KMS-11 (cell line): ENCODE data around the gene SVIP.

Source experiments
- H2AFZ ChIP-seq: fragments of 200-600 bp; sonication (generic); 2 replicates; pipeline ENCODE4 v1.6.1; 2016; ENCODE audit warnings: antibody characterized with exemption, mixed run types, low read depth
- H3K27ac ChIP-seq: fragments of 200-600 bp; sonication (generic); 2 replicates; pipeline ENCODE4 v1.6.1; 2016; ENCODE audit warnings: mild to moderate bottlenecking, mixed run types
- H3K27me3 ChIP-seq: fragments of 200-600 bp; sonication (generic); 2 replicates; pipeline ENCODE4 v1.6.1; 2017; ENCODE audit warnings: mild to moderate bottlenecking, low read depth, mixed run types, moderate library complexity; ENCODE audit not compliant: insufficient read depth
- H3K36me3 ChIP-seq: fragments of 200-600 bp; sonication (generic); 2 replicates; pipeline ENCODE4 v1.6.1; 2017; ENCODE audit warnings: mild to moderate bottlenecking, mixed run types; ENCODE audit not compliant: insufficient read depth
- H3K4me1 ChIP-seq: fragments of 200-600 bp; sonication (generic); 2 replicates; pipeline ENCODE4 v1.6.1; 2016; ENCODE audit warnings: mild to moderate bottlenecking, low read depth, mixed run types; ENCODE audit not compliant: poor library complexity, severe bottlenecking
- H3K4me2 ChIP-seq: fragments of 200-600 bp; sonication (generic); 2 replicates; pipeline ENCODE4 v1.7.0; 2016; ENCODE audit warnings: mild to moderate bottlenecking, mixed run types
- H3K4me3 ChIP-seq: fragments of 200-600 bp; sonication (generic); IDR thresholded peaks from 2 replicates; pipeline ENCODE4 v1.6.1; 2017; ENCODE audit warnings: low read depth, low read length, mixed read lengths; ENCODE audit not compliant: insufficient read depth
- H3K79me2 ChIP-seq: fragments of 200-600 bp; sonication (generic); 2 replicates; pipeline ENCODE4 v1.6.1; 2016; ENCODE audit warnings: low read depth, mixed run types; ENCODE audit not compliant: insufficient read depth
- H3K9ac ChIP-seq: fragments of 200-600 bp; sonication (generic); 2 replicates; pipeline ENCODE4 v1.6.1; 2016; ENCODE audit warnings: mild to moderate bottlenecking, mixed run types
- H4K20me1 ChIP-seq: fragments of 200-600 bp; sonication (generic); 2 replicates; pipeline ENCODE4 v1.6.1; 2016; ENCODE audit warnings: mild to moderate bottlenecking, mixed run types; ENCODE audit not compliant: insufficient read depth
- TF ChIP-seq, protein P1 (sequence below): fragments of 200-600 bp; sonication (generic); conservative IDR thresholded peaks from 2 replicates; pipeline ENCODE4 v1.6.1; 2017; ENCODE audit warnings: low read depth, mild to moderate bottlenecking, antibody characterized with exemption, low read length, moderate library complexity, mixed read lengths

Gene SVIP, protein sequence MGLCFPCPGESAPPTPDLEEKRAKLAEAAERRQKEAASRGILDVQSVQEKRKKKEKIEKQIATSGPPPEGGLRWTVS

DNA sequence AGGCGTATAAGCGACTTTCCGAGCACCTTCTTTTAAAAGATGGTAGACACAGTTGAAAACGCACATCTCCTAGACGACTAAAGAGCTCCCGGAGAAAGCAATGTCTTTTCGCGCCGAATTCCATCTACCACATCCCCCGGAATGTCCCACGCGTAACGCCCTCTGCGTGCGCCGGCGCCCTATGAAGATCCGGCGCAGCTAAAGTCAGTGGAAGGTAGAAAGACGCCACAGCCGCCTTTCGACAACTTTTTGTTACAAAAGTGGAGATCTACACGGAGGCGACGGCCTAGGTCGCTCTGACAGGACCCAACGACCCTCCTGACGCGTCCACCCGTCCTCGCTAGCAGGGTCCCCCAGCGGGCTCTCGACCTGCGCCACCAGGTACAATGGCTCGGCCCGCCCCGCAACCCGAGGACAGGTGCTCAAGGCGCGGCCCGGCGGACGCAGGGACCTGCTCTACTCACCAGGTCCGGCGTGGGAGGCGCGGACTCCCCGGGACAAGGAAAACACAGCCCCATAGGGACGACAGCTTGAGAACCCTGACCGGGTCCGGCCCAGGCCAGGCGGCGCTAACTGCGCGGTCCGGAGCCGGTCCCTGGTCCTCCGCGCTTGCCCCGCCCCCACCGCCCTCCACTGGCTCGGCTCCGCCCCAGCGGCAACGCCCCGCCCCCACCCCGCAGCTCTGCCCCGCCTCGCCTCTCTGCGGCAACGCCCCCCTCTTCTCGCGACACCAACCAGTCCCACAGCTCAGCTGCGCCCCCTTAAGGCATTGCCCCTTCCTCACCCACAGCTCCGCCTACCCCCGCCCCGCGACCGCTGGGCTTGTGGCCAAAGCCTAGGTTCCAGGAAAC is at the start of gene SVIP:
TSS of gene SVIP (minus strand) at position 571 of the 851 bp plus-strand sequence. CDS start at position 518, 53 bp downstream.
- H2AFZ ChIP-seq: peak within 1 kb of the TSS; percentile 51
- no peak within 1 kb of the TSS for H3K4me3 ChIP-seq
- peak within 1 kb of the TSS; percentile 91 for H3K4me2 ChIP-seq
- peak within 1 kb of the TSS; percentile 72 for H3K27ac ChIP-seq
- TF ChIP-seq, protein P1, sequence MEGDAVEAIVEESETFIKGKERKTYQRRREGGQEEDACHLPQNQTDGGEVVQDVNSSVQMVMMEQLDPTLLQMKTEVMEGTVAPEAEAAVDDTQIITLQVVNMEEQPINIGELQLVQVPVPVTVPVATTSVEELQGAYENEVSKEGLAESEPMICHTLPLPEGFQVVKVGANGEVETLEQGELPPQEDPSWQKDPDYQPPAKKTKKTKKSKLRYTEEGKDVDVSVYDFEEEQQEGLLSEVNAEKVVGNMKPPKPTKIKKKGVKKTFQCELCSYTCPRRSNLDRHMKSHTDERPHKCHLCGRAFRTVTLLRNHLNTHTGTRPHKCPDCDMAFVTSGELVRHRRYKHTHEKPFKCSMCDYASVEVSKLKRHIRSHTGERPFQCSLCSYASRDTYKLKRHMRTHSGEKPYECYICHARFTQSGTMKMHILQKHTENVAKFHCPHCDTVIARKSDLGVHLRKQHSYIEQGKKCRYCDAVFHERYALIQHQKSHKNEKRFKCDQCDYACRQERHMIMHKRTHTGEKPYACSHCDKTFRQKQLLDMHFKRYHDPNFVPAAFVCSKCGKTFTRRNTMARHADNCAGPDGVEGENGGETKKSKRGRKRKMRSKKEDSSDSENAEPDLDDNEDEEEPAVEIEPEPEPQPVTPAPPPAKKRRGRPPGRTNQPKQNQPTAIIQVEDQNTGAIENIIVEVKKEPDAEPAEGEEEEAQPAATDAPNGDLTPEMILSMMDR: peak; percentile 80; the same call in 1 of the 2 replicates
- peaks cover 29% of the 10 kb centered on the region for H3K4me1 ChIP-seq
- H3K36me3 ChIP-seq: no peaks in the 10 kb centered on the region; the same call in none of the 2 replicates
- peak within 1 kb of the TSS; percentile 71 for H3K9ac ChIP-seq
- no peaks in the 10 kb centered on the region for H4K20me1 ChIP-seq
- peaks cover 21% of the 10 kb centered on the region for H3K79me2 ChIP-seq
- H3K27me3 ChIP-seq: no peaks in the 10 kb centered on the region

DNA sequence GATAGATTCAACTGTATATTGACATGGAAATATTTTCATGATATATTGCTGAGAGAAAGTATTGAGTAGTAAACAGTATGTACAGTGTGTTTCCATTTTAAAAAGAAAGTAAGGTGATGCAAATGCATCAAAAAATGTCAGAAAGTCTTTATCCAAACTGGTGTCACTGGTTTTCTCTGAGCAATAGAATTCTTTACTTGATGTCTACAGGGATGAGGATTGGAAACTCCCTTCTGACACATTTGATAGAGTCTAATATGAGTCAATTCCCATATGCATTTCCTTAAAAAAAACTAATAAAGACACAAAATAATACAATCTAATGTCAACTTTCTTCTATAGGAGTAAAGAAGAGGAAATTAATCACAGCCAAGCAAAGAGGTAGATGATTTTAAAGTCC is 49.0 kb upstream of the SVIP start:
- H3K36me3 ChIP-seq: no peaks in the 10 kb centered on the region
- H3K79me2 ChIP-seq: no peaks in the 10 kb centered on the region
- H3K4me3 ChIP-seq: no peak overlapping the region
- no peak overlapping the region for H2AFZ ChIP-seq
- no peak overlapping the region for H3K4me2 ChIP-seq
- no peak overlapping the region for H3K27ac ChIP-seq
- no peaks in the 10 kb centered on the region for H3K27me3 ChIP-seq
- H3K4me1 ChIP-seq: peaks cover 4% of the 10 kb centered on the region
- no peak overlapping the region for H3K9ac ChIP-seq
- no peaks in the 10 kb centered on the region for H4K20me1 ChIP-seq
- TF ChIP-seq, protein P1: no peak

DNA sequence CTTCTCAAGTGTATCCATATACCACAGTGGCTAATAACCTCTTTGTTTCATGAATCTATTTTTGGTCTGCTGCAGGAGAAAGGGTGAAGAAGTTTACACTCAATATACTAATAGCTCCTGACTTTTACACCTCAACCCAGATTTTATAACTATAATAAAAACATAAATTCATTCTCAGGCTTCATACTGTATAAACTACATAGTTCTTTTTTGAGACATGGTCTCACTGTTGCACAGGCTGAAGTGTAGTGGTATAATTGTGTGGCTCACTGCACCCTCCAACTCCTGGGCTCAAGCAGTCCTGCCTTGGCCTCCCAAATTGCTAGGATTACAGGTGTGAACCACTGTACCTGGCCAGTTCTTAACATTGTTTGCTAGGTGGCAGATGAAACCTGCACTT is 48.4 kb upstream of the SVIP start:
- Histone ChIP-seq H3K9ac (no peak overlapping the region), H3K27me3 (no peaks in the 10 kb centered on the region), H3K36me3 (no peaks in the 10 kb centered on the region), H2AFZ (no peak overlapping the region), H3K79me2 (no peaks in the 10 kb centered on the region), H4K20me1 (no peaks in the 10 kb centered on the region), H3K4me2 (no peak overlapping the region), H3K4me3 (no peak overlapping the region), H3K4me1 (peaks cover 4% of the 10 kb centered on the region), H3K27ac (no peak overlapping the region)
- TF ChIP-seq, protein P1: no peak

DNA sequence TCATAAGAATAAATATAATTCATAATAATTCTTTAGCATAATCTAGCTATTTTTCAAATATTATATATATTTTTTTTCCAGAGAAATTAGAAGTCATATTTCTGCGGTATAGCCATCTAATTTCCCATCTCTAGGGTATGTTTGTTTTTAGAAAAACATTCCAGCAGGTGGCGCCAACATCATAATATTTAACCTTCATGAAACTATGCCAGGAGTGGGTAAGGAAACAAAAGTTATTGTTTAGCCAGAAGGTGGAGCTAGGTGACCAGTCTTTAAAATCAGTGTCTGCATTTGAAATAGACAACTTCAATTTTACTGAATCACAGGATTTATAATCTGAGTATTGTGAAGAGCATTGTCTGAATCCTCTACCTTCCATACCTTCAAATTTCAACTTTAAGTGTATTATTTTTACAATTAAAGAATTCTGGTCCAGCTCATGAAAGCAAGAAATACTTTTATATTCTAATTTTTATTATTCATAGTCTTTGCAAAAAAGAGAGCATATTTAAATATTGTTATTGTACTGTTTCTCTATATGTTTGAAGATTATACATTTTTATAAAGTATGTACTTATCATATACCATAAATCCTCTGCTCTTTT is 46.4 kb upstream of the SVIP start:
- Histone ChIP-seq H3K4me1 (peaks cover 4% of the 10 kb centered on the region), H3K9ac (no peak overlapping the region), H3K36me3 (no peaks in the 10 kb centered on the region), H3K27me3 (no peaks in the 10 kb centered on the region), H3K27ac (no peak overlapping the region), H4K20me1 (no peaks in the 10 kb centered on the region), H3K4me3 (no peak overlapping the region), H2AFZ (no peak overlapping the region), H3K4me2 (no peak overlapping the region), H3K79me2 (no peaks in the 10 kb centered on the region)
- TF ChIP-seq, protein P1: peak; percentile 84
